ENCODE data around the gene DLG2.

DLG2 gene

GRCh38 chr11:83424376-83425136 lies 2202.6 kb downstream of the DLG2 start:
- TF ChIP-seq CEBPB (IDR thresholded peaks at IDR 0.05) = no peak
- no peak for TF ChIP-seq RAD21 (IDR thresholded peaks at IDR 0.05; ENCODE audit: low read depth)
- no peak for TF ChIP-seq TEAD4 (IDR thresholded peaks at IDR 0.05)
- TF ChIP-seq YY1 (IDR thresholded peaks at IDR 0.05; ENCODE audit: low read depth) = no peak
- no peak for TF ChIP-seq FOXM1 (IDR thresholded peaks at IDR 0.05; ENCODE audit: borderline replicate concordance, low read depth)
- TF ChIP-seq ZBTB7A (IDR thresholded peaks at IDR 0.05; ENCODE audit: low read depth) = no peak
- TF ChIP-seq, protein P1, sequence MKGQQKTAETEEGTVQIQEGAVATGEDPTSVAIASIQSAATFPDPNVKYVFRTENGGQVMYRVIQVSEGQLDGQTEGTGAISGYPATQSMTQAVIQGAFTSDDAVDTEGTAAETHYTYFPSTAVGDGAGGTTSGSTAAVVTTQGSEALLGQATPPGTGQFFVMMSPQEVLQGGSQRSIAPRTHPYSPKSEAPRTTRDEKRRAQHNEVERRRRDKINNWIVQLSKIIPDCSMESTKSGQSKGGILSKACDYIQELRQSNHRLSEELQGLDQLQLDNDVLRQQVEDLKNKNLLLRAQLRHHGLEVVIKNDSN (IDR thresholded peaks at IDR 0.05) = no peak
- TF ChIP-seq REST (IDR thresholded peaks at IDR 0.05; ENCODE audit: low read depth) = no peak
- TF ChIP-seq EGR1 (IDR thresholded peaks at IDR 0.05) = no peak
- TF ChIP-seq NFIC (IDR thresholded peaks at IDR 0.05) = no peak
- TF ChIP-seq TAF1 (IDR thresholded peaks at IDR 0.05; ENCODE audit: low read depth) = no peak
- TF ChIP-seq CREB1 (IDR thresholded peaks at IDR 0.05; ENCODE audit: low read depth) = no peak
- TF ChIP-seq TCF12 (IDR thresholded peaks at IDR 0.05; ENCODE audit: low read depth) = no peak
- TF ChIP-seq EP300 (IDR thresholded peaks at IDR 0.05; ENCODE audit: borderline replicate concordance) = no peak
- TF ChIP-seq, protein P2, sequence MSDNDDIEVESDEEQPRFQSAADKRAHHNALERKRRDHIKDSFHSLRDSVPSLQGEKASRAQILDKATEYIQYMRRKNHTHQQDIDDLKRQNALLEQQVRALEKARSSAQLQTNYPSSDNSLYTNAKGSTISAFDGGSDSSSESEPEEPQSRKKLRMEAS (IDR thresholded peaks at IDR 0.05) = no peak

DNA sequence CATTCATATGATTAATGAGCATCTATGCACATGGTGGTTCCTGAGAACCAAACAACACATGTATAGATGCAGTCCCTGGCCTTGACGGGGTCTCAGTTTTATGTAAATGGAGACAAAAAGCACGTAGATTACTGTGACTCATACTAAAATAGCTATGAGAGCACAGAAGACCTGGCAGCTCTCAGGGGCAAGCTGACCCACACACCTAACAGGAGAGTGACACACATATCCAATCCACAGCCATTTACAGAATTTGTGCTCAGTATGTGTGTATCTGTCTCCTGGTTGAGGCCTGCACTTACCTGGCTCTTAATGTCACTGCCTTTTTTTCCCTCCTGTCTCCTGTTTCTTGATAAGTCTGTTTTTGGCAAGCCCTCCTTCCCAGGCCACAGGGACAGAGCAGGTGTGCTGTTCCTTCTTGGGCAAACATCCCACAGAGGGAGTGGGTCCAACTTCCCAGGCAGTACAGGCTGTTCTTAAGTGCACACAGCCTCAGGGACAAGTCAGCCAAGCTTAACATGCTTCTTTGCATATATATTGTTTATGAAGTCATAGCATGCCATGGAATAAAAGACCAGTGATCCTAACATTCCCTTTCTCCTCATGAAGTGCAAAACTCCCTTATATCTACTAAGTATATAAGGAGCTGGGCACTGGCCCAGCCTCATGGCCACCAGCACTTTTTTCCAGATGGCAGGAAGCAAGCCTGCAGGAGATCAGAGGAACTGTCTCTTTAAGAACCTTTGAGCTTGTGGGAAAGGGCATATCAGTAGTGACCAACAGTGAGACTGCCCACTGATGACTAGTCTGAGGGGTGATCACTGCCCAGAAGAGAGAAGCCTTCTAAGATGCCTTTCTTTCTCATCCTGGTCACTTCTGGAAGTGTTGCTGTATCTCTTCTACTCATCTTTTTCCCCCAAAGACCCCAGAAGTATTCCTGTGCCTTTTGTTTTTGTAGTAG lies 2216.3 kb downstream of the DLG2 start:
- TF ChIP-seq RAD21 (IDR thresholded peaks at IDR 0.05; ENCODE audit: low read depth) (no peak), NFIC (IDR thresholded peaks at IDR 0.05) (no peak), CREB1 (IDR thresholded peaks at IDR 0.05; ENCODE audit: low read depth) (no peak), CEBPB (IDR thresholded peaks at IDR 0.05) (no peak), REST (IDR thresholded peaks at IDR 0.05; ENCODE audit: low read depth) (no peak), ZBTB7A (IDR thresholded peaks at IDR 0.05; ENCODE audit: low read depth) (no peak), TAF1 (IDR thresholded peaks at IDR 0.05; ENCODE audit: low read depth) (no peak), EGR1 (IDR thresholded peaks at IDR 0.05) (no peak), TEAD4 (IDR thresholded peaks at IDR 0.05) (no peak)
- TF ChIP-seq, protein P2 (IDR thresholded peaks at IDR 0.05) = no peak

DNA sequence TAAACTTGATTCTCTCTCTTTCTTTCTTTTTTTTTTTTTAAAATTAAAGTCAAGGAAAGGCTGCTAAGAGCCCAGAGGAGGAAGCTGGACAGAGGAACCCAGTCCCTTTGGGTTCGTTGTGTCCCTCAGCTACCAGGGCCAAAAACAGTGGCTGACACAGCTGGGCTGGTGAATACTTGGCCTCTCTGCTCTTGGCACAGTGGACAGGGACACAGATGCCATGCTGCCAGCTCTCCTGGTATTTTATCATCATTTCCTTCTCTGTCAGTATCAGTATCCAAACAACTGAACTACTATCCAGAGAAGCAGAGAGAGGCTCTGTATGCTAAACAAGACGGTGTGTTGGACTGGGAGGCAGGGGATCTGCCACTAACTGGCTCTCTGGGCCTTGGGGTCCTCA lies 2217.3 kb downstream of the DLG2 start:
- TF ChIP-seq CEBPB (IDR thresholded peaks at IDR 0.05) = no peak
- no peak for TF ChIP-seq TCF12 (IDR thresholded peaks at IDR 0.05; ENCODE audit: low read depth)
- TF ChIP-seq CREB1 (IDR thresholded peaks at IDR 0.05; ENCODE audit: low read depth) = no peak
- TF ChIP-seq, protein P1 (IDR thresholded peaks at IDR 0.05) = no peak
- TF ChIP-seq, protein P2 (IDR thresholded peaks at IDR 0.05) = no peak
- TF ChIP-seq YY1 (IDR thresholded peaks at IDR 0.05; ENCODE audit: low read depth) = no peak
- no peak for TF ChIP-seq FOXM1 (IDR thresholded peaks at IDR 0.05; ENCODE audit: borderline replicate concordance, low read depth)
- TF ChIP-seq EP300 (IDR thresholded peaks at IDR 0.05; ENCODE audit: borderline replicate concordance) = no peak
- no peak for TF ChIP-seq REST (IDR thresholded peaks at IDR 0.05; ENCODE audit: low read depth)
- no peak for TF ChIP-seq RAD21 (IDR thresholded peaks at IDR 0.05; ENCODE audit: low read depth)
- TF ChIP-seq TEAD4 (IDR thresholded peaks at IDR 0.05) = no peak
- TF ChIP-seq TAF1 (IDR thresholded peaks at IDR 0.05; ENCODE audit: low read depth) = no peak
- no peak for TF ChIP-seq NFIC (IDR thresholded peaks at IDR 0.05)
- TF ChIP-seq EGR1 (IDR thresholded peaks at IDR 0.05) = no peak
- TF ChIP-seq ZBTB7A (IDR thresholded peaks at IDR 0.05; ENCODE audit: low read depth) = no peak
